NOMO-1 treated with dmso at 0.1 percent for 144 hours (cell line): ENCODE measurements around the gene ITGA3.
"Not testable (repeated sequence)": the region's sequence is repeated elsewhere in the genome, so short reads cannot be mapped to it uniquely, and the experiment has no call there.

Experiments used
- DNase-seq: peaks from one replicate; lab custom pipeline; 2025; ENCODE audit not compliant: unreplicated experiment; lab: John Stamatoyannopoulos, UW

Gene ITGA3

GRCh38 chr17:50034498-50035364, 21.2 kb upstream of the ITGA3 start:
- no peak for DNase-seq

GRCh38 chr17:50035421-50035879, 20.5 kb upstream of the ITGA3 start:
- DNase-seq, result no peak

GRCh38 chr17:50035945-50036344, 20.0 kb upstream of the ITGA3 start:
- no peak for DNase-seq

- DNase-seq, result no peak
Observed at GRCh38 chr17:50036455-50037261, 19.3 kb upstream of the ITGA3 start.

- DNase-seq, result no peak
Observed at GRCh38 chr17:50037321-50038107, 18.4 kb upstream of the ITGA3 start.

GRCh38 chr17:50039058-50039457, 16.9 kb upstream of the ITGA3 start:
- DNase-seq, result no peak

GRCh38 chr17:50040496-50040895, 15.4 kb upstream of the ITGA3 start:
- not testable (repeated sequence) for DNase-seq

- DNase-seq, result no peak
Observed at GRCh38 chr17:50042211-50042610, 13.7 kb upstream of the ITGA3 start.

GRCh38 chr17:50043290-50044148, 12.4 kb upstream of the ITGA3 start:
- DNase-seq, result no peak

GRCh38 chr17:50044483-50044882, 11.4 kb upstream of the ITGA3 start:
- no peak for DNase-seq

GRCh38 chr17:50045154-50045553, 10.8 kb upstream of the ITGA3 start:
- no peak for DNase-seq

GRCh38 chr17:50046179-50046578, 9.7 kb upstream of the ITGA3 start:
- DNase-seq, result no peak

GRCh38 chr17:50046667-50047066, 9.2 kb upstream of the ITGA3 start:
- DNase-seq, result no peak

- no peak for DNase-seq
Observed at GRCh38 chr17:50047083-50047482, 8.8 kb upstream of the ITGA3 start.

- no peak for DNase-seq
Observed at GRCh38 chr17:50047488-50048126, 8.3 kb upstream of the ITGA3 start.

GRCh38 chr17:50048146-50048720, 7.7 kb upstream of the ITGA3 start:
- DNase-seq, result no peak

- DNase-seq, result no peak
Observed at GRCh38 chr17:50048988-50049387, 6.9 kb upstream of the ITGA3 start.

GRCh38 chr17:50049636-50050035, 6.3 kb upstream of the ITGA3 start:
- no peak for DNase-seq

GRCh38 chr17:50050431-50051032, 5.4 kb upstream of the ITGA3 start:
- no peak for DNase-seq
